Erythroblast (primary cell): ENCODE data around the gene RENBP.

Experiments used
- GATA1 ChIP-seq: IDR thresholded peaks from 2 replicates; pipeline ENCODE4 v1.6.1; 2011; ENCODE audit warnings: low read depth, mild to moderate bottlenecking, control low read depth, low read length, moderate library complexity
- POLR2A ChIP-seq: IDR thresholded peaks from 2 replicates; pipeline ENCODE4 v1.6.1; 2011; ENCODE audit warnings: mild to moderate bottlenecking, low read length

- TF ChIP-seq POLR2A (no peak), GATA1 (no peak)
These were observed 2.7 kb upstream of the RENBP start for GRCh38 chrX:153947009-153947769.
